Endothelial cell of umbilical vein (primary cell): ENCODE results near the gene MAP3K14. TPM values are rescaled to one million over a fixed set of nuclear protein-coding genes. Genes with fewer than 3 reads are reported as not detected.

Experiments used
- BruUV-seq: library from RNA; stranded (reverse); fragments of 400-500 nt; replicated peaks from 2 replicates; lab custom pipeline; 2021; lab: Mats Ljungman, UMichigan
- CTCF ChIA-PET: fragments of 300-600, 350-600 bp; sonication (Branson Sonifier 250); formaldehyde crosslinking; loops from one replicate; lab custom pipeline; 2021; ENCODE audit warnings: antibody characterized with exemption, inconsistent platforms; lab: Charles Lee
- POLR2A ChIA-PET: fragments of 300-600, 350-600 bp; sonication (Branson Sonifier 250); formaldehyde crosslinking; loops from one replicate; lab custom pipeline; 2021; ENCODE audit warnings: antibody characterized with exemption, inconsistent platforms; lab: Charles Lee
- DNase-seq: peaks from one replicate; pipeline ENCODE4 v3.0.0-alpha.2; 2011; ENCODE audit warnings: low read depth, low spot score
- FAIRE-seq: peaks from 2 replicates; lab custom pipeline; 2011; peaks lifted over from hg19 to GRCh38; lab: Jason Lieb, UNC
- H2AFZ ChIP-seq: 2 replicates; pipeline ENCODE4 v1.6.0; 2012; ENCODE audit warnings: low read depth, low read length, control low read depth, inconsistent platforms
- H3K27ac ChIP-seq: 2 replicates; pipeline ENCODE4 v1.5.1; 2011; ENCODE audit warnings: low read depth, mild to moderate bottlenecking, control low read depth, low read length, moderate library complexity; ENCODE audit not compliant: insufficient read depth
- H3K27me3 ChIP-seq, 2 experiments: 2 replicates each; pipeline versions ENCODE4 v1.6.0 to v1.6.1; 2011; ENCODE audit warnings: low read length in 2 of 2, mixed read lengths in 1 of 2; ENCODE audit not compliant: control insufficient read depth in 2 of 2, insufficient read depth in 2 of 2
- H3K36me3 ChIP-seq, 2 experiments: 2 replicates in 1 of 2; 3 replicates in 1 of 2; pipeline ENCODE4 v1.5.1; 2011; ENCODE audit warnings: low read length in 2 of 2, mild to moderate bottlenecking in 1 of 2, moderate library complexity in 1 of 2; ENCODE audit not compliant: control insufficient read depth in 2 of 2, insufficient read depth in 2 of 2; ENCODE audit errors: extremely low read depth in 1 of 2
- H3K4me1 ChIP-seq: 3 replicates; pipeline ENCODE4 v1.5.1; 2011; ENCODE audit warnings: mild to moderate bottlenecking, low read length; ENCODE audit not compliant: control insufficient read depth, insufficient read depth; ENCODE audit errors: extremely low read depth
- H3K4me2 ChIP-seq: 2 replicates; pipeline ENCODE4 v1.6.1; 2011; ENCODE audit warnings: low read length, control low read depth, mixed read lengths; ENCODE audit not compliant: insufficient read depth
- H3K4me3 ChIP-seq, 3 experiments: fragments of 200-600 bp in 1 of 3; sonication (generic), shearing (Covaris generic) in 1 of 3; replicated peaks in 1 of 3; 2 replicates each; pipeline ENCODE4 v1.5.1; 2011 to 2016; ENCODE audit warnings: control low read depth in 3 of 3, low read length in 3 of 3, mild to moderate bottlenecking in 2 of 3, inconsistent platforms in 1 of 3, low read depth in 1 of 3, moderate library complexity in 1 of 3; ENCODE audit not compliant: insufficient read depth in 1 of 3
- H3K79me2 ChIP-seq: 2 replicates; pipeline ENCODE4 v1.6.0; 2012; ENCODE audit warnings: low read length, inconsistent platforms; ENCODE audit not compliant: control insufficient read depth, insufficient read depth
- H3K9ac ChIP-seq: replicated peaks from 2 replicates; pipeline ENCODE3; 2011; ENCODE audit warnings: low read length, control low read depth; ENCODE audit not compliant: insufficient read depth; ENCODE audit errors: extremely low read depth
- H3K9me1 ChIP-seq: replicated peaks from 3 replicates; pipeline ENCODE4 v1.6.0; 2011; ENCODE audit warnings: mild to moderate bottlenecking, low read length; ENCODE audit not compliant: control insufficient read depth, insufficient read depth; ENCODE audit errors: extremely low read depth
- H3K9me3 ChIP-seq: replicated peaks from 2 replicates; pipeline ENCODE4 v1.5.1; 2012; ENCODE audit warnings: low read length, inconsistent platforms; ENCODE audit not compliant: control insufficient read depth, insufficient read depth
- H4K20me1 ChIP-seq: replicated peaks from 2 replicates; pipeline ENCODE3; 2011; ENCODE audit warnings: mild to moderate bottlenecking, low read length; ENCODE audit not compliant: control insufficient read depth, insufficient read depth; ENCODE audit errors: extremely low read depth
- CTCF ChIP-seq, 2 donors: IDR thresholded peaks; 1 replicate in 1 of 2; 2 replicates in 1 of 2; pipeline ENCODE4 v1.5.1; 2011; ENCODE audit warnings: low read length in 2 of 2, mild to moderate bottlenecking in 2 of 2, moderate library complexity in 2 of 2, control low read depth in 1 of 2, inconsistent platforms in 1 of 2, low read depth in 1 of 2; ENCODE audit not compliant: insufficient read depth in 1 of 2; ENCODE audit errors: extremely low read depth in 1 of 2
- EZH2 ChIP-seq: IDR thresholded peaks from 2 replicates; pipeline ENCODE4 v1.6.1; 2012; ENCODE audit warnings: borderline replicate concordance, low read depth, mild to moderate bottlenecking, moderate library complexity, low read length, inconsistent platforms; ENCODE audit not compliant: severe bottlenecking
- FOS ChIP-seq: IDR thresholded peaks from 2 replicates; pipeline ENCODE4 v1.6.1; 2011; ENCODE audit warnings: mild to moderate bottlenecking, low read length, moderate library complexity, borderline replicate concordance; ENCODE audit not compliant: insufficient read depth
- GATA2 ChIP-seq: IDR thresholded peaks from 2 replicates; pipeline ENCODE4 v1.7.0; 2011; ENCODE audit warnings: low read depth, mild to moderate bottlenecking, moderate library complexity, mixed read lengths, low read length; ENCODE audit not compliant: insufficient read length, insufficient read depth
- JUN ChIP-seq: IDR thresholded peaks from 2 replicates; pipeline ENCODE4 v1.6.1; 2011; ENCODE audit warnings: borderline replicate concordance, low read depth; ENCODE audit not compliant: insufficient read length, insufficient read depth
- MAX ChIP-seq: IDR thresholded peaks from 2 replicates; pipeline ENCODE4 v1.6.1; 2011; ENCODE audit not compliant: insufficient read depth, insufficient read length
- MYC ChIP-seq: IDR thresholded peaks from one replicate; pipeline ENCODE4 v1.6.1; 2011; ENCODE audit warnings: mild to moderate bottlenecking, low read depth, low read length
- POLR2A ChIP-seq: IDR thresholded peaks from 2 replicates; pipeline ENCODE4 v1.6.1; 2012; ENCODE audit warnings: low read depth, mild to moderate bottlenecking, control low read depth, low read length
- POLR2AphosphoS5 ChIP-seq: IDR thresholded peaks from 2 replicates; pipeline ENCODE4 v1.6.1; 2012; ENCODE audit warnings: low read depth, mild to moderate bottlenecking, control low read depth, low read length, moderate library complexity; ENCODE audit not compliant: insufficient read depth
- dilution Hi-C: fragments of 300-500 bp; cut with MboI; formaldehyde crosslinking; loops from one replicate; pipeline ENCODE4 v1.15.0; 2019; ENCODE audit warnings: low sequenced_read_pairs; ENCODE audit not compliant: extremely low pct_ligation_motif_present
- intact Hi-C: fragments of 100-400 bp; cut with micrococcal nuclease; formaldehyde crosslinking; loops from one replicate; pipeline ENCODE4 v1.10.0; 2022
- polyA plus RNA-seq, 4 experiments: library from polyadenylated mRNA; depleted of rRNA in 3 of 4; stranded (reverse) in 3 of 4; unstranded in 1 of 4; fragments of >200 nt; gene quantifications; 2 replicates each; pipeline versions ENCODE4 v1.2.1 to v1.2.3, GENCODE V29; 2011 to 2012; ENCODE audit warnings: missing spikeins in 1 of 4
- total RNA-seq: library from RNA; stranded (reverse); gene quantifications from 2 replicates; pipeline ENCODE4 v1.2.3, GENCODE V29; 2021

The MAP3K14 gene
- total and polyA plus RNA-seq, 2 donors (not counting 3 experiments of a cell fraction or from before 2014, with no cell fraction given): 5.4 to 9.8 TPM

- CTCF ChIA-PET: interaction anchor here (1.4 to 7.1 kb wide), 19 partner anchors 9 to 729 kb away, joined by 3 to 107 read pairs (median 10); partner anchors contain the start of genes ACBD4 and HEXIM1
- POLR2A ChIA-PET: no interaction called here
- BruUV-seq: no TSS peak
These were observed 96.7 kb downstream of the MAP3K14 start for GRCh38 chr17:45220079-45220478.

More at GRCh38 chr17:45220079-45220478, 96.7 kb downstream of the MAP3K14 start:
- no peaks in the 10 kb centered on the region for H3K36me3 ChIP-seq
- H4K20me1 ChIP-seq: no peaks in the 10 kb centered on the region
- H3K27me3 ChIP-seq: peaks cover 9 to 21% of the 10 kb centered on the region in 2 experiments
- DNase-seq (no peak), FAIRE-seq (no peak)
- H3K9me3 ChIP-seq: no peaks in the 10 kb centered on the region
- H3K27ac ChIP-seq: no peak overlapping the region
- intact Hi-C loops (no loop called here), dilution Hi-C loops (no loop called here)
- H3K4me2 ChIP-seq: no peak overlapping the region
- no peaks in the 10 kb centered on the region for H3K79me2 ChIP-seq
- H3K4me1 ChIP-seq: no peaks in the 10 kb centered on the region
- TF ChIP-seq CTCF (IDR thresholded peaks at IDR 0.05; ENCODE audit: extremely low read depth in 1 of 2, insufficient read depth in 1 of 2, low read depth in 1 of 2, low read length in 2 of 2) (no peak), FOS (no peak), JUN (no peak), MAX (no peak), POLR2A (no peak), MYC (no peak), GATA2 (no peak), POLR2AphosphoS5 (no peak), EZH2 (no peak)
- no peak overlapping the region for H3K4me3 ChIP-seq
- H3K9me1 ChIP-seq: no peaks in the 10 kb centered on the region
- no peak overlapping the region for H3K9ac ChIP-seq
- no peak overlapping the region for H2AFZ ChIP-seq
